Mammary epithelial cell (primary cell): ENCODE measurements around the gene TTLL11.

Experiments
- EZH2 ChIP-seq: IDR thresholded peaks from 2 replicates; pipeline ENCODE4 v1.6.1; 2012; ENCODE audit warnings: low read length, inconsistent platforms, borderline replicate concordance
- TF ChIP-seq, protein P1 (sequence below), 2 donors: IDR thresholded peaks in 1 of 2; conservative IDR thresholded peaks in 1 of 2; 2 replicates each; pipeline ENCODE4 v1.5.1; 2011 to 2012; ENCODE audit warnings: inconsistent platforms in 2 of 2, low read length in 2 of 2, mild to moderate bottlenecking in 2 of 2, control low read depth in 1 of 2, low read depth in 1 of 2; ENCODE audit not compliant: insufficient read depth in 1 of 2; ENCODE audit errors: extremely low read depth in 1 of 2

DNA sequence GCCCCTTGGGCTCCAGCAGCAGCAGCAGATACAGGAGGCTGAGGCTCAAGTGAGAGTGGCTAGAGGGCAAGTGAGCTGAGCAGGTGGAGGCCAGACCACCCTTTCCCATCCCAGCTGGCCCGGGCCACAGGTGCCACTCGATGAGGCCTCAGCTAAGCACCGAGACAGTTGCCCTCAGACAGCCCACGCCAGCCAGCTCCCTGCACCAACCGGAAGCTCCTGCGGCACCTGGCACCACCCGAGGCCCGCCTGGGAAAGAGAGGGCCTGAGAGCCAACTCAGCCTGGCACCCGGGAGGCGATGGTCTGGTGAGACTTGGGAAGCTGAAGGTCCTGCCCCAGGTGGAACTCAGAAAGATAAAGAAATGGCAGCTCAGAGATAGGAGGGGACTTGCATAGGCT, 28.3 kb upstream of the TTLL11 start:
- TF ChIP-seq, protein P1, sequence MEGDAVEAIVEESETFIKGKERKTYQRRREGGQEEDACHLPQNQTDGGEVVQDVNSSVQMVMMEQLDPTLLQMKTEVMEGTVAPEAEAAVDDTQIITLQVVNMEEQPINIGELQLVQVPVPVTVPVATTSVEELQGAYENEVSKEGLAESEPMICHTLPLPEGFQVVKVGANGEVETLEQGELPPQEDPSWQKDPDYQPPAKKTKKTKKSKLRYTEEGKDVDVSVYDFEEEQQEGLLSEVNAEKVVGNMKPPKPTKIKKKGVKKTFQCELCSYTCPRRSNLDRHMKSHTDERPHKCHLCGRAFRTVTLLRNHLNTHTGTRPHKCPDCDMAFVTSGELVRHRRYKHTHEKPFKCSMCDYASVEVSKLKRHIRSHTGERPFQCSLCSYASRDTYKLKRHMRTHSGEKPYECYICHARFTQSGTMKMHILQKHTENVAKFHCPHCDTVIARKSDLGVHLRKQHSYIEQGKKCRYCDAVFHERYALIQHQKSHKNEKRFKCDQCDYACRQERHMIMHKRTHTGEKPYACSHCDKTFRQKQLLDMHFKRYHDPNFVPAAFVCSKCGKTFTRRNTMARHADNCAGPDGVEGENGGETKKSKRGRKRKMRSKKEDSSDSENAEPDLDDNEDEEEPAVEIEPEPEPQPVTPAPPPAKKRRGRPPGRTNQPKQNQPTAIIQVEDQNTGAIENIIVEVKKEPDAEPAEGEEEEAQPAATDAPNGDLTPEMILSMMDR (conservative IDR thresholded peaks at IDR 0.05 in 1 of 2, IDR thresholded peaks at IDR 0.05 in 1 of 2; ENCODE audit: extremely low read depth in 1 of 2, insufficient read depth in 1 of 2, low read depth in 1 of 2, low read length in 2 of 2) = no peak
- TF ChIP-seq EZH2 = no peak
